Liver (tissue), 9 donors: ENCODE measurements around the gene BLM. TPM values are rescaled to one million over a fixed set of nuclear protein-coding genes. Genes with fewer than 3 reads are reported as not detected.

Source experiments
- DNase-seq: peaks from one replicate; pipeline ENCODE4 v3.0.0-alpha.2; 2017; ENCODE audit warnings: low spot score
- H3K27ac ChIP-seq, 2 donors: one replicate each; pipeline ENCODE4 v1.7.0; 2013; ENCODE audit warnings: inconsistent platforms in 2 of 2, low read length in 2 of 2, control low read depth in 1 of 2, low read depth in 1 of 2, mild to moderate bottlenecking in 1 of 2
- H3K27me3 ChIP-seq, 4 donors: one replicate each; pipeline versions ENCODE4 v1.6.1 to v1.7.0; 2013; ENCODE audit warnings: low read length in 3 of 4, inconsistent platforms in 1 of 4, mild to moderate bottlenecking in 1 of 4, moderate library complexity in 1 of 4; ENCODE audit not compliant: control insufficient read depth in 4 of 4, insufficient read depth in 4 of 4
- H3K36me3 ChIP-seq, 4 donors: one replicate each; pipeline versions ENCODE4 v1.6.1 to v1.7.0; 2013; ENCODE audit warnings: low read length in 3 of 4, mild to moderate bottlenecking in 3 of 4, low read depth in 1 of 4, moderate library complexity in 1 of 4; ENCODE audit not compliant: control insufficient read depth in 4 of 4, insufficient read depth in 3 of 4
- H3K4me1 ChIP-seq, 4 donors: one replicate each; pipeline versions ENCODE4 v1.6.1 to v1.7.0; 2013; ENCODE audit warnings: low read length in 3 of 4, mild to moderate bottlenecking in 3 of 4, moderate library complexity in 1 of 4; ENCODE audit not compliant: control insufficient read depth in 4 of 4, insufficient read depth in 4 of 4
- H3K4me3 ChIP-seq, 3 donors: one replicate each; pipeline versions ENCODE4 v1.6.1 to v1.7.0; 2013; ENCODE audit warnings: low read length in 3 of 3, control low read depth in 1 of 3, low read depth in 1 of 3, mild to moderate bottlenecking in 1 of 3
- H3K9ac ChIP-seq, 2 donors: one replicate each; pipeline ENCODE4 v1.7.0; 2013; ENCODE audit warnings: low read length in 2 of 2, mild to moderate bottlenecking in 2 of 2, moderate library complexity in 2 of 2, control low read depth in 1 of 2, low read depth in 1 of 2
- H3K9me3 ChIP-seq, 4 donors: one replicate each; pipeline versions ENCODE4 v1.6.1 to v1.7.0; 2013; ENCODE audit warnings: low read length in 3 of 4; ENCODE audit not compliant: control insufficient read depth in 4 of 4
- CTCF ChIP-seq: fragments of 150-350 bp; IDR thresholded peaks from 2 replicates; pipeline ENCODE4 v1.5.1; 2017; ENCODE audit warnings: improper control_type of control experiment, low read depth, low read length; ENCODE audit not compliant: missing input control
- EGR1 ChIP-seq, 2 donors: IDR thresholded peaks; 2 replicates each; pipeline ENCODE4 v1.6.1; 2016 to 2018; ENCODE audit warnings: antibody characterized with exemption in 2 of 2, low read depth in 2 of 2
- FOXA1 ChIP-seq: IDR thresholded peaks from 2 replicates; pipeline ENCODE4 v1.6.1; 2016; ENCODE audit warnings: antibody characterized with exemption
- FOXA2 ChIP-seq: IDR thresholded peaks from 2 replicates; pipeline ENCODE4 v1.6.1; 2016; ENCODE audit warnings: antibody characterized with exemption
- HNF4G ChIP-seq: IDR thresholded peaks from 2 replicates; pipeline ENCODE4 v1.6.1; 2016; ENCODE audit warnings: antibody characterized with exemption
- JUND ChIP-seq, 2 donors: IDR thresholded peaks; 2 replicates each; pipeline ENCODE4 v1.6.1; 2016; ENCODE audit warnings: antibody characterized with exemption in 2 of 2
- NR2F2 ChIP-seq: IDR thresholded peaks from 2 replicates; pipeline ENCODE4 v1.6.1; 2016; ENCODE audit warnings: antibody characterized with exemption
- RAD21 ChIP-seq, 2 donors: IDR thresholded peaks; 2 replicates each; pipeline ENCODE4 v1.6.1; 2016; ENCODE audit warnings: antibody characterized with exemption in 2 of 2, mild to moderate bottlenecking in 2 of 2
- RXRA ChIP-seq, 2 donors: IDR thresholded peaks; 2 replicates each; pipeline ENCODE4 v1.6.1; 2017 to 2018; ENCODE audit warnings: antibody characterized with exemption in 2 of 2, mild to moderate bottlenecking in 1 of 2
- TAF1 ChIP-seq: conservative IDR thresholded peaks from 2 replicates; pipeline ENCODE4 v1.6.1; 2016; ENCODE audit warnings: antibody characterized with exemption, mild to moderate bottlenecking
- YY1 ChIP-seq: IDR thresholded peaks from 2 replicates; pipeline ENCODE4 v1.6.1; 2016; ENCODE audit warnings: antibody characterized with exemption, mild to moderate bottlenecking
- ZBTB33 ChIP-seq: IDR thresholded peaks from 2 replicates; pipeline ENCODE4 v1.6.1; 2016; ENCODE audit warnings: antibody characterized with exemption
- WGBS: extraction: QIAGEN DNeasy Blood & Tissue Kit; methylation state at CpG from one replicate; pipeline ENCODE4 v1.1.7; 2013; 5-methylcytosine and 5-hydroxymethylcytosine counted together
- polyA plus RNA-seq, 2 donors: library from polyadenylated mRNA; stranded (reverse) in 1 of 2; unstranded in 1 of 2; fragments of 200-250 nt in 1 of 2; fragments of >200 nt in 1 of 2; fragmentation: Nextera tagmentation in 1 of 2; extraction: Ambion mirVana in 1 of 2; gene quantifications; one replicate each; pipeline versions ENCODE4 v1.2.1 to v1.2.3, GENCODE V29; 2013 to 2015
- total RNA-seq, 2 donors: library from RNA; depleted of rRNA; stranded (reverse); fragments of >200 nt; gene quantifications; one replicate each; pipeline ENCODE4 v1.2.3, GENCODE V29; 2014
- TF ChIP-seq, protein P1 (sequence below): IDR thresholded peaks from 2 replicates; pipeline ENCODE4 v1.6.1; 2016; ENCODE audit warnings: antibody characterized with exemption, mild to moderate bottlenecking
- TF ChIP-seq, protein P2 (sequence below): IDR thresholded peaks from 2 replicates; pipeline ENCODE4 v1.6.1; 2016; ENCODE audit warnings: antibody characterized with exemption
- TF ChIP-seq, protein P3 (sequence below): IDR thresholded peaks from 2 replicates; pipeline ENCODE4 v1.6.1; 2016; ENCODE audit warnings: antibody characterized with exemption
- donor health status: healthy.
- donor health status: healthy.
- donor health status: healthy.
- donor health status: healthy.
- donor health status: healthy.

The BLM gene
- total and polyA plus RNA-seq, 4 donors: 0.33 to 15.1 (median 0.41) TPM

DNA sequence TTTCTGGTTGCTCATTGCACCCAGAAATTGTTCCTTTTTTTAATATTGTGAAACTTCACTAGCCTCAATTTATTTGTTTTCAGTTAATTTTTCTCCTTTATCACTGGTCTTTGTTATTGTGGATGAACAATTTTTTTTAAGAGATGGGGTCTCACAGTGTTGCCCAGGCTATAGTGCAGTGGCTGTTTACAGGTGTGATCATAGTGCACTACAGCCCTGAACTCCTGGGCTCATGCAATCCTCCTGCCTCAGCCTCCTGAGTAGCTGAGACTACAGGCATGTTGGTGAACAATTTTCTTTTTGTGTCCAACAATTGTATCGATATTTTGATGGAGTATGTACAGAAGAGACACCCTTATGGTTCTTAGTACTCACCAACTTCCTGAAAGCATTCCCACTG is 26.3 kb downstream of the BLM start:
- H3K9me3 ChIP-seq: no peaks in the 10 kb centered on the region
- WGBS: 96% methylated on average over 1 of the region's 1 CpG
- DNase-seq: no peak
- no peaks in the 10 kb centered on the region for H3K36me3 ChIP-seq
- no peak overlapping the region for H3K4me3 ChIP-seq
- TF ChIP-seq, protein P1, sequence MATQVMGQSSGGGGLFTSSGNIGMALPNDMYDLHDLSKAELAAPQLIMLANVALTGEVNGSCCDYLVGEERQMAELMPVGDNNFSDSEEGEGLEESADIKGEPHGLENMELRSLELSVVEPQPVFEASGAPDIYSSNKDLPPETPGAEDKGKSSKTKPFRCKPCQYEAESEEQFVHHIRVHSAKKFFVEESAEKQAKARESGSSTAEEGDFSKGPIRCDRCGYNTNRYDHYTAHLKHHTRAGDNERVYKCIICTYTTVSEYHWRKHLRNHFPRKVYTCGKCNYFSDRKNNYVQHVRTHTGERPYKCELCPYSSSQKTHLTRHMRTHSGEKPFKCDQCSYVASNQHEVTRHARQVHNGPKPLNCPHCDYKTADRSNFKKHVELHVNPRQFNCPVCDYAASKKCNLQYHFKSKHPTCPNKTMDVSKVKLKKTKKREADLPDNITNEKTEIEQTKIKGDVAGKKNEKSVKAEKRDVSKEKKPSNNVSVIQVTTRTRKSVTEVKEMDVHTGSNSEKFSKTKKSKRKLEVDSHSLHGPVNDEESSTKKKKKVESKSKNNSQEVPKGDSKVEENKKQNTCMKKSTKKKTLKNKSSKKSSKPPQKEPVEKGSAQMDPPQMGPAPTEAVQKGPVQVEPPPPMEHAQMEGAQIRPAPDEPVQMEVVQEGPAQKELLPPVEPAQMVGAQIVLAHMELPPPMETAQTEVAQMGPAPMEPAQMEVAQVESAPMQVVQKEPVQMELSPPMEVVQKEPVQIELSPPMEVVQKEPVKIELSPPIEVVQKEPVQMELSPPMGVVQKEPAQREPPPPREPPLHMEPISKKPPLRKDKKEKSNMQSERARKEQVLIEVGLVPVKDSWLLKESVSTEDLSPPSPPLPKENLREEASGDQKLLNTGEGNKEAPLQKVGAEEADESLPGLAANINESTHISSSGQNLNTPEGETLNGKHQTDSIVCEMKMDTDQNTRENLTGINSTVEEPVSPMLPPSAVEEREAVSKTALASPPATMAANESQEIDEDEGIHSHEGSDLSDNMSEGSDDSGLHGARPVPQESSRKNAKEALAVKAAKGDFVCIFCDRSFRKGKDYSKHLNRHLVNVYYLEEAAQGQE: no peak
- TF ChIP-seq RXRA (IDR thresholded peaks at IDR 0.05) (no peak), TAF1 (no peak), RAD21 (IDR thresholded peaks at IDR 0.05) (no peak), HNF4G (no peak), YY1 (no peak), JUND (IDR thresholded peaks at IDR 0.05) (no peak), EGR1 (IDR thresholded peaks at IDR 0.05; ENCODE audit: low read depth in 2 of 2) (no peak), NR2F2 (no peak), CTCF (no peak), ZBTB33 (no peak), FOXA2 (no peak)
- TF ChIP-seq, protein P2, sequence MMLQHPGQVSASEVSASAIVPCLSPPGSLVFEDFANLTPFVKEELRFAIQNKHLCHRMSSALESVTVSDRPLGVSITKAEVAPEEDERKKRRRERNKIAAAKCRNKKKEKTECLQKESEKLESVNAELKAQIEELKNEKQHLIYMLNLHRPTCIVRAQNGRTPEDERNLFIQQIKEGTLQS: no peak
- H3K27ac ChIP-seq: no peak overlapping the region
- H3K4me1 ChIP-seq: peaks cover 0 to 3% (median under 1%) of the 10 kb centered on the region in 4 donors
- no peaks in the 10 kb centered on the region for H3K27me3 ChIP-seq
- H3K9ac ChIP-seq: no peak overlapping the region

DNA sequence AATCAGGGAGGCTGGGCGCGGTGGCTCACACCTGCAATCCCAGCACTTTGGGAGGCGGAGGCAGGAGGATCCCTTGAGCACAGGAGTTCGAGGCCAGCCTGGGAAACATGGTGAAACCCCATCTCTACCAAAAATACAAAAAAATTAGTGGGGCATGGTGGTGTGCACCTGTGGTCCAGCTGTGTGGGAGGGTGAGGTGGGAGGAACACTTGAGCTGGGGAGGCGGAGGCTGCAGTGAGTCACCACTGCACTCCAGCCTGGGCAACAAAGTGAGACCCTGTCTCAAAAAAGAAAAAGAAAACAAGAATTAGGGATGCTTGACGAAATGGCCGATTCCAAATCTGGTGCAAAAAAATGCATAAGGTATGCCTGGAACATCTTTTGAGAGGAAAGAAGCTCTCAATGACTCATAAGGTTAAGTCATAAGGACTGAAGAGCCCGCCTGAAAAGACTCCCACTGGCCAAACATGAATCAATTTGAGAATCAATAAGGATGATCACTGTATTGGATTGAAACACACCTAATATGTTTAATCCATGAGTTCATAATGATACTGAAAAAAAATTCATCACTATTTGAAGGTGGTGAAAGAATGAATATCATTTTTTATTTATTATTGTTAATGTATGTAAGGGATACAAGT is 27.7 kb downstream of the BLM start:
- Histone ChIP-seq H3K27ac (no peak overlapping the region), H3K36me3 (no peaks in the 10 kb centered on the region), H3K4me1 (peaks cover 0 to 3% (median under 1%) of the 10 kb centered on the region in 4 donors), H3K9ac (no peak overlapping the region), H3K9me3 (no peaks in the 10 kb centered on the region), H3K27me3 (no peaks in the 10 kb centered on the region), H3K4me3 (no peak overlapping the region)
- DNase-seq: no peak
- WGBS: 96% methylated on average over 8 of the region's 8 CpGs
- TF ChIP-seq, protein P3, sequence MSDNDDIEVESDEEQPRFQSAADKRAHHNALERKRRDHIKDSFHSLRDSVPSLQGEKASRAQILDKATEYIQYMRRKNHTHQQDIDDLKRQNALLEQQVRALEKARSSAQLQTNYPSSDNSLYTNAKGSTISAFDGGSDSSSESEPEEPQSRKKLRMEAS: no peak
- TF ChIP-seq HNF4G (no peak), FOXA1 (no peak), YY1 (no peak), ZBTB33 (no peak)
